Ovary (tissue), 3 donors: Measurements from ENCODE around the gene HABP2.

Experiments used
- CTCF ChIP-seq, 3 donors: fragments of 450-650 bp in 2 of 3; fragments of 200-600 bp in 1 of 3; IDR thresholded peaks; one replicate each; pipeline versions ENCODE4 v1.5.1 to v1.8.0; 2016 to 2022; ENCODE audit warnings: antibody characterized with exemption in 3 of 3, mild to moderate bottlenecking in 1 of 3
- POLR2A ChIP-seq: fragments of 450-650 bp; IDR thresholded peaks from one replicate; pipeline ENCODE4 v1.6.1; 2017; ENCODE audit warnings: antibody characterized with exemption, mild to moderate bottlenecking, moderate library complexity
- donor health status: DM: no; HTN: no; CAD: no.

DNA sequence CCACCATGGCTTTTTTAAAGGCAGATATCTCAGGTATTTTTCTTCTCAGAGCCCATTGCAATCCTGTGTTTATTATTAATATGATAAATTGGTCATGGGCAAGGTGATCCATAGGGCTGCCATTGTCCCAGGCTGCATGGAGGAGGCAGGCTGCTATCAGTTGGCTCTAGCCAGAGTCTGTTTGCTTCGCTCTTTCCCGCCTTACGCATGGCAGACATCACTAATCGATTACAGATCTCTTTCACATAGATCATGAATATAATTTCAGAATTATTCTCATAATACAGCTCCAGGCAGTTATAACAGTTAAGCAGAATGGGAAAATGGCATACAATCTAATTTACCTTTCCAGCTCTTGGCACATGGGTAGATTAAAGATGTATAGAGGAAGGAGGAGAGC lies 30.4 kb upstream of the HABP2 start:
- no peak for TF ChIP-seq CTCF (IDR thresholded peaks at IDR 0.05)
- no peak for TF ChIP-seq POLR2A
